Activated T-cell treated with anti-CD3 and anti-CD28 coated beads for 1 hour (primary cell): ENCODE results near the gene GLT8D2.

Experiments used
- DNase-seq: peaks from one replicate; pipeline ENCODE4 v3.0.0-alpha.2; 2020; ENCODE audit warnings: low read depth

The GLT8D2 gene, protein sequence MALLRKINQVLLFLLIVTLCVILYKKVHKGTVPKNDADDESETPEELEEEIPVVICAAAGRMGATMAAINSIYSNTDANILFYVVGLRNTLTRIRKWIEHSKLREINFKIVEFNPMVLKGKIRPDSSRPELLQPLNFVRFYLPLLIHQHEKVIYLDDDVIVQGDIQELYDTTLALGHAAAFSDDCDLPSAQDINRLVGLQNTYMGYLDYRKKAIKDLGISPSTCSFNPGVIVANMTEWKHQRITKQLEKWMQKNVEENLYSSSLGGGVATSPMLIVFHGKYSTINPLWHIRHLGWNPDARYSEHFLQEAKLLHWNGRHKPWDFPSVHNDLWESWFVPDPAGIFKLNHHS

DNA sequence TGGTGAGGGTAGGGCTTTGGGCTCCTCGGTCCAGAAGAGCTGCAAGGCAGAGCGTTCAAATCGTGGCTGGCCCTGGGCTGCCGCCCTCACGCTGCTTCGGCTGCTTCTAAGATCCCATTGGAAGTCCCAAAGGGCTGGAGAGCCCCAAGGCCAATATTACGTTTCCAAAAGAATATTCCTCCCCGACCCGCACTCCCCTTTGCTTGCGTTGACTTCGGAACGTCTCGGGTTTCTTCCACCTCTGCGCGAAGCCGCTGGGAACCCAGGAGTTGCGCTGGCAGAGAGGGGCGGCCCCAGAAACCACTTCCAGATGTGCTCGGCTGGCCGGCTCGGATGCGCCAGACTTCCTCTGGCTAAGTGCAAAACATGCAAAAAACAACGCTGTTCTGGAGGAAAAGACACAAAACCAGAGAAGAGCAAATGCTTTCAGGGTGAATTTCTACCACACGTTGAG is at the start of gene GLT8D2:
Gene GLT8D2 (minus strand): TSS at position 285 of the 454 bp plus-strand sequence. CDS start 30,539 bp downstream, outside the sequence.
- DNase-seq, result no peak

DNA sequence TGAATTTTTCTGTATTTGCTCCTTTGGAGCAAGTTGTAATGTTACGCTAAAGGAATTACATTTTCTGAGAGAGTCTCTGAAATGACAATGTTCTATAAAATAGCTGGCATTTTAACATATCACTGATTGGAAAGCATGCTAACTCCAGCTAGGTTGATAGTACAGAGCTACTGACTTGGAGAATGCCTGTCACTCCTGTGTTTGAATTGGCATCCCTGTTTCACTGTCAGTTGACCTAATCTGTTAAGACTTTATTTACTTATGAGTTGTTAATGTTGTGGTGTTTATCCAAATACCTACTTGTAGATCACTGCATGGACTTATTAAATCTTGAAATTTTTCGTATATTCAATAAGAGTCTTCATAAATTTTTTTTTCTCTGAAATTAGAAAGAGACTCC is 48.0 kb upstream of the GLT8D2 start:
- DNase-seq, result no peak

DNA sequence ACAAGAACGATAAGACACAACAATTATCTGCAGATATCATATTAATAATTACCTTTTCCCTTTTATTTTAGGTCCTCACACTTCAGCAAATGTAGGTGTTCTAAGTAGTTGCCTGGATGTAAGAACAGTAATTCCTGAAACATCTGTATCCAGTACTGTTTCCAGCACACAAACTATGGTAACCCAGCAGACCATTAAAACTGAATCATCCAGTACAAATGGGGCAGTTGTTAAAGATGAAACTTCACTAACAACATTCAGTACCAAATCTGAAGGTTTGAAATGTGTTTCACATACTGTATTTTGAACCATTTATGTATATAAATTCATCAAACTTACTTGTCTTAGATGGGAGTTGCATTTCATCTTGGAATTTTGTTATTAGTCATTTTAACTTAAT is 45.3 kb upstream of the GLT8D2 start:
- DNase-seq, result no peak

DNA sequence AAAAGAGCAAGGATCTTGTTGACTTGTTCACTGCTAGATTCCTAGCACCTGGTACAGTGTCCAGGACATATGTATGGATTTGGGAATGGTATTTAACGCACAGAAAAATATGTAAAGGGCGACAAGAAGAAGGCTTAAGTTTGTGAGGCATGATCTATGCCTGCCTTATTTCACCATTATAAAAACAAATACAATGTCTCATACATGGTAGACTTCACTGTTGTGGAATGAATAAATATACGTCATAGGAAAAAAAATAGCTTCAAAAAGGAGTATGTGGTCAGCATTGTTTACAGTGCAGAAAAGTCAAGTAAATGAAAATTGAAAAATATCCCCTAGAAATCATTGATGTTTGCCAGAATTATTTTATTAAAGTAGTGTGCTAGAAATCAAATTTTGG is 44.3 kb upstream of the GLT8D2 start:
- no peak for DNase-seq

DNA sequence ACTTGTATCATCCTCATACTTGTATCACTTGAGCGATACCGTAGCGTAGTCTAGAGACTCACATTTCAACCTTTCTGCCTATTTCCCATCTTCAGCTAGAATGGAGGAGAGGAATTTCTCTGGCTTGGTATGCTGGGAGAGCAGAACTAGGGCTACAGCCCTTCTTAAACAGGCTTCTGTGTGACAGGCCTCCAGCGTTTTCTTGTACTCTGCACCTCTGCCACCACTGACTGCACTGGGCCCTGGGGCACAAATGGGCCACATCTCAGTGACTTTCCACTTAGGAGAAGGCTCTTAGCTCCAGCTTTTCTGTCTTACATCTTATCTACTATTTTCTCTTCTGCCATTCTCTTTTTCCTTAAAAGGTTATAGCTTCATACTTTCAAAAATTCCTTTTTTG is 41.1 kb upstream of the GLT8D2 start:
- no peak for DNase-seq

DNA sequence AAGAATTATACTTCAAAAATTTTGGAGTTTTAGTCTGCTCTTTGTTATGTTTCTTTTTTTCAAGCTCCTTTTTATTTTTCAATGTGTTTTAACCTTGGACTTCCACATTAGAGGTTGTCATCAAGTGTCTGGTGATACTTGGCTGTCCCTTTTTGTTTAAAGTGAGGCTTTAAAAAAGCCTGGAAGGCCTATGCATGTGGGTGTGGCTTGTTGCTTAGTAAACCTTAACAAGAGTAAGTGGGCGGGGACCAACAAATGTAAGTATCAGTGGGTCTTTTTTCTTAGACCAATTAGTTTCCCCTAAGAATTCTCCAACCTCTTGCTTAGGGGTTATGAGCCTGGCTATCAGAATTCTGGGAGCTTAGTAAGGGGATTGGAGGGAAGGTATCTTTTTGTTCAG is 40.7 kb upstream of the GLT8D2 start:
- DNase-seq, result no peak

DNA sequence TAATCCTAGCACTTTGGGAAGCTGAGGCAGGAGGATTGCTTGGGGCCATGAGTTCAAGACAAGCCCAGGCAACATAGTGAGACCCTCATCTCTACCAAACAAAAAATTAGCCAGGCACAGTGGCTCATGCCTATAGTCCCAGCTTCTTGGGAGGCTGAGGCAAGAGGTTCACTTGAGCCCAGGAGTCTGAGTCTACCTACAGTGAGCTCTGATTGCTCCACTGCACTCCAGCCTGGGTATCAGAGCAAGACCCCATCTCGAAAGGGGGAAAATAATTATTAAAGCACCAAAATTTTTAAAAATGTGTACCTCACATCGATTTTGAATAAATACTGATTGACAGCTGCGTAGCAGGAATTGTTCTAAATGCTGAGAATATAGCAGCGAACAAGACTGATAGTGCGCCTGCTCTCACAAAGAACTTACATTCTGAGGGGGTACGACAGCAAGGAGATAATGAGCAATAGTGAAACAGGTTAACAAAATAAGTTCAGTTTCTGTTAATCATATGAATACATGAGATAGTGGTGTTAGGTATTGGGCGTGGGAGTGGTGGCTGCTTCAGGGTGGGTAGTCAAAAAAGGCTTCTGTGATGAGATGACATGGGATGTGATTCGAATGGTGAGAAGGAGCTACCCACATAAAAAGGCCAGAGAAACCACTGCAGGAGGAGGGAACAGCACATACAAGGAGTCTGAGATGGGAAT is 33.9 kb upstream of the GLT8D2 start:
- DNase-seq, result no peak

DNA sequence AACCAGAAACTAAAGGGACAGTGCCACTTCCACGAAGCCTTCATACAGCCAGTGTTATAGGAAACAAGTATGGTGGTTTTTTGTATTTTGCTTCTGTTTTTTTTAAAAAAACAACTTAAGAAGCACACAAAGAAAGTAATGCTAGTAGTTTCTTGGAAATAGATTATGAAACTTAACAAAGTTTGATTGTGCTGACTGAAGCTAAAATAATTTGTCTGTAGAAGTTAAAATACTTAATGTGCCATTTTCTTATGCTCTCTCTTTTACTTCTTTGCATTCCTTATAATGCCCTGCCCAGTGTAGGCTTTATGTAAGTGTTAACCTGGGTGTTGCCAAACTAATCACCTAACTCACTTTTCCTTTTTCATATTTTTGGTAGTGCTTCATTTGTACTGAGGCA is 30.8 kb upstream of the GLT8D2 start:
- DNase-seq, result no peak

DNA sequence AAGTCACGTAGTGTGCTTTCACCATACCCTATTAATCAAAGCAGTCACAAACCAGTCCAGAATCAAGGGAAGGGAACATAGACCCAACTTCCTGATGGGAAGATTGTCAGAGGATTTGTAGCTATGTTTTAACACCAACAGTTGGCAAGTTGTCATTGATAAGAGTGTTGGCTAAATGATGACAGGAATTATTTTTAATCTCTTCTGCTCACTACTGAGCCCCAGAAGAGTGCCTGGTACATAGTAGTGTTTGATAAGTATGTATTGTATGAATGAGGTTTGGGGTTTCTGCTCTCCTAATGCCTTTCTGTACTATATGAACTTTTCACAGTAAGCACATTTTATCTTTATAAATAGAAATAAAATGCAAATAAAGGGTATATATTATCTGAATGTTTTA is 29.0 kb upstream of the GLT8D2 start:
- DNase-seq, result no peak

DNA sequence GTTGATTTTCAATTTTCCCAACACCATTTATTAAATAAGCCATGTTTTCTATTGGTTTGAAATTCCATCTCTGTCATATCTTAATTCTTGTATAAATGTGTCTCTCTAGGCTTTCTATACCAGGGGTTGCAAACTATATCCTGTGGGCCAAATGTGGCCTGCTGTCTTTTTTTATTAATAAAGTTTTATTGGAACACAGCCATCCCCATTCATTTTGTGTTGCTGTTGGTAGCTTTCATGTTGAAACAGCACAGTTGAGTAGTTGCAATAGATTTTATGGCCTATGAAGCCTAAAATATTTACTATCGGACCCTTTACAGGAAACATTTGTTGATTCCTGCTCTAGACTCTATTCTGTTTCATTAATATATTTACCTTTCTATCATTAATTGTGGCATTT is 23.7 kb upstream of the GLT8D2 start:
- no peak for DNase-seq

DNA sequence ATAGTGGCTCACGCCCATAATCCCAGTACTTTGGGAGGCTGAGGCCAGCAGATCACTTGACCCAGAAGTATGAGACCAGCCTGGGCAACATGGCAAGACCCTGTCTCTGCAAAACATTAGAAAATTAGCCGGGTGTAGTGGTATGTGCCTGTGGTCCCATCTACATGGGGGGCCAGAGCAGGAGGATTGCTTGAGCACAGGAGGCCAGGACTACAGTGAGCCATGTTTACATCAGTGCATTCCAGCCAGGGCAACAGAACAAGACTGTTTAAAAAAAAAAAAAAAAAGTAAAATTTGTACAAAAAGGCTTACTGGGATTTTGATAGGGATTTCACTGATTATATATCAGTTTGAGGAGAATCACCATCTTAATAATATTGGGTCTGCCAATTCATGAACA is 22.1 kb upstream of the GLT8D2 start:
- DNase-seq, result no peak

DNA sequence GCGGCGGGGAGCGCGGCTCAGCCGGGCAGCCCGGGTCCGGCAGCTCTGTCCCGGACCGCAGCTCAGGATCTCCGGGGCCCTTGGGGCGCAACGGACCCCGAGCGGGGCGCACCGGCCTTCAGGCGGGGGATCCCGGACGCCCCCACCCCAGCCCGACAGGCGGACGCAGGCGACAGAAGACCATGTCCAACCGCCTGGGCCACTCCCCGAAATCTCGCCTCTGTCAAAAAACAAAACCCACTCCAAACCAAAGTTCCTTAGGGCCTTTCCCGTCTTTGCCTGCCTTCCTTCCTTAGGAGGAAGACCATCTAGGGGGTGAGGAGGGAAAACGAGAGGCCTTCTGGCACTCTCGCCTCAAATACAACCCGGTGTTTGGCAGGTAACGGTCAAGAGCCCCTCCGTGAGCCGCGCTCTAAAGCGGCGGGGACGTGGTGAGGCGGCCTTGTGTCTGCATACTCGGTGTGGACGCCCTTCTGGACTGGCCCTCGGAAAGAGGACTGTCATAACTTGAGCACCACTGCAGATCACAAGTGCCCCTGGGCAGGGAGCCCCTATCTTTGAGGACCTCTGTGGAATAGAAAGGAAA is 14.9 kb upstream of the GLT8D2 start:
- no peak for DNase-seq

DNA sequence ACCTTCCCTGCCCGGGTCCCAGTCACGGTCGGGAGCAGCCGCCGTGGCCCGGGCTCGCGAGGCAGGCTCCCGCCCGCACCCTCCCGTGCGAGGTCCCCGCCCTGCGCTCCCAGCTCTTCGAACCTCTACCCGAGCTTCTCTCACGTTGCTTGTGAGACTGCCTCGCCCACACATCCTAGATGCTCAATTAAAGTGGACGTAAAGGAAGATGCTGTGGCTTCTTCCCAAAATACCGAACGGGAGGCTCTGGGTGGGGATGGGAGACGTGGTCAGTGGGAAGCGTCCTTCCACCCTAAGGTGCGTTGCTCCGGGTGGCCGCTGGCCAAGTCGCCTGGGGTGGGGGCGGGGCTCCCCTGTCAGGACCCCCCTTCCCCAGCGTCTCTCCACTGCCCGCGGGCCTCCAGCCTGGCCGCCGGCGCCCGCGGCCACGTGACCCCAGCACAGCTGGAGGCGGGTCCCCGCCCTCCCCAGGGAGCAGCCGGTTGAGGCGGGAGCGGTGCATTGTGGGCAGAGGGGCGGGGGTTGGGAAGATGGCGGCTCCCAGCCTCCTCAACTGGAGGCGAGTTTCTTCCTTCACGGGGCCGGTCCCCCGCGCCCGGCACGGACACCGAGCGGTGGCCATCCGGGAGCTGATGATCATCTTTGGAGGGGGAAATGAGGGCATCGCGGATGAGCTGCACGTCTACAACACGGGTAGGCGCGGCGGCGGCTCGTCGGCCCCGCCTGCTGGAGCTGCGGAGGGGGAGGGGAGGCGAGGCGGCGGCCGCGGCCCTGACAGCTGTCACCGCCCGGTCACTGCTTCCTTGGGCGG is 14.2 kb upstream of the GLT8D2 start, which contains the start of gene HCFC2:
Gene HCFC2 (plus strand): TSS at position 501 of the 811 bp plus-strand sequence. CDS start 30 bp downstream, at position 531.
- DNase-seq, result peak; percentile 83

DNA sequence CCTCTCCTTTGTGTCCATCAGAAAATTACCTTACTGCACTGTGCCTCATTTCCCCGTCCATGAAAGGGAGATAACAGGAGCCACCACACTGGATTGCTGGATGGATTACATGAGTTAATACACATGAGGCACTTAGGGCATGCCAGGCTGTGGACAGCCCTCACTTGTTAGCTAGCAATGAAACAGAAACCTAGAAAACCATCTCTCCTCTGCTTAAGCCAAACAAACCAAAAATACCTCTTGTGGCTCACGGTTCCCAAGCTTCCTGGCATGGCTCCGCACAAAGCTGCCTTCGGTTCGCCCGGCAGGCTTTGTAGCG is 13.7 kb upstream of the GLT8D2 start:
- DNase-seq, result no peak

DNA sequence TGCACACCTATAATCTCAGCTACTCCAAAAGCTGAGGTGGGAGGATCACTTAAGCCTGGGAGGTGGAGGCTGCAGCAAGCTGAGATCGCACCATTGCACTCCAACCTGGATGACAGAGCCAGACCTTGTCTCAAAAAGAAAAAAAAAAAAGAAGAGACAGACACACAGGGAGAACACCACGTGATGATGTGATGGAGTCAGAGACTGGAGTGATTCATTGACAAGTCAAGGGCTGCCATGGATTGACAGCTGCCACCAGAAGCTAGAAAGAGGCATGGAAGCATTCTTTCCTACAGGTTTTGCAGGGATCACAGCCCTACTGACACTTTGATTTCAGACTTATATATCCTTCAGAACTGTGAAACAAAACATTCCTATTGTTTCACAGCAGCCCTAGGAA is 10.8 kb upstream of the GLT8D2 start:
- DNase-seq, result no peak

DNA sequence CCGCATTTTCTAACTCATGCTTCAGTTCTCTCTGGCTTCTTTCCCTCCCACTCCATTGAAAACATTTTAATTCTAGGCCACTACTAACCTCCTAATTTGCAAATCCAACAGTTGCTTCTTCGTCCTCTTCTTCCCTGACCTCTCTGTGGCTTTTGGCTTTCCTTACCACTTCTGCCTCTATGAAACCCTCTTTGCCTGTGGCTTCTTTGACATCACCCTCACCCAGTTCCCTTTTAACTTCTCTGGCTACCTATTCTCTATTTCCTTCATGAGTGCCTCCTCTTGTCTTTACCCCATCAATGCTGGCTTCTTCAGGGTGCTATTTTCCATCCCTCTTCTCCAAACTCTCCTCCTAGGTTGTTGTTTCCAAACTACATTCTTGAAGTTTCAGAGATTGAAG is 10.0 kb upstream of the GLT8D2 start:
- DNase-seq, result no peak

DNA sequence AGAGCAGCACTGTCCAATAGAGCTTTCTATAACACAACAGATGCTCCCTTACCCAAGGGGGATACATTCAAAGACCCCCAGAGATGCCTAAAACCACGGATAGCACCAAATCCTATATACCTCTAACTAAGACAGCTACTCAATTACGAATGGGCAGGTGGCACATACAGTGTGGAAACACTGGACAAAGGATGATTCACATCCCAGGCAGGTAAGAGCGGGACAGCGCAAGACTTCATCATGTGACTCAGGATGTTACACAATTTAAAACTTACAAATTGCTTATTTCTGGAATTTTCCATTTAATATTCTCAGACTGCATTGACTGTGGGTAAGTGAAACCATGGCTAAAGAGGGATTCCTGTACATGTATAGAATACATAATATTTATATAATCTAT is 8.8 kb upstream of the GLT8D2 start:
- no peak for DNase-seq

DNA sequence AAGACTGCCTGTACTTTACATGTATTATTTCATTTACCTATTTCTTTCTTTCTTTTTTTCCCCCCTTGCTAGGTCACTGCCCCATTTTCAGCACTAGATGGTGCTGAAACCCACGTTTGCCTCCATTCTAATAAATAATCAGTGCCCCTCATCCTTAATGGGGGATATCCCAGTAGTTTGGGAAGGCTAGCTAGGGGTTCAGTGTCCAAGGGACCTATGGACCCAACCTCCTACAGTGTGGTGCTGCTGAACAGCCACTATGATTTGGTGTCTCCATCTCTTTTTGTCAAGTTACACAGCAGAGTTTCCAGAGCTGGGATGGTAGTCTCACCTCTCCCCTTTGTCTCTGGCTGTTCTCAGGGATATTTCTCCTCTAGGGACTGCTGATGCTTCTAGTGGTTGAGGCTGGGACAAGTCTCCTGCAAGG is 7.8 kb upstream of the GLT8D2 start:
- no peak for DNase-seq

DNA sequence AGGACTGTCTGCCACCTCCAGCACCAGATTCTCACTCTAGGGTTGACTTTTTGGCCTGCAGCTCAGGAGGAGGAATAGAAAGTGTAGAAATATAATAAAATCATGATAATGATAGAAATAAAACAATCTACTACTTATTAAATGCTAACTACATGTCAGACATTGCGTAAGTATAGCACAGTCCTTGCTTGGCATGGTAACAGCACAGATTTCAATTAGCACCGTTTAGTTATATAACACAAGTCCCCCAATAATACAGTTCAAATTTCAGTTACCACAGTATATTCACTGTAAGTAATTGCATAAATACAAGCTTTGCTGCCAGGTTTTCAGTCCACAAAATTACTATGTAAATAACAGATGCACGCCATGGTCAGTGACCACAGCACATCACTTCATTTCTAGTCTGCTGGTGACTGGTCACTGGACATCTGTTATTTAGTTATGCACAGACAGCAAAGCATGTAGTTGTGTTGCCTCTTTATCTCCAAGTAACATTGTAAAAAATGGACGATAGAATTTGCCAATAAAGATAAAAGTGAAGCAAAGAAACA is 6.5 kb upstream of the GLT8D2 start:
- no peak for DNase-seq

DNA sequence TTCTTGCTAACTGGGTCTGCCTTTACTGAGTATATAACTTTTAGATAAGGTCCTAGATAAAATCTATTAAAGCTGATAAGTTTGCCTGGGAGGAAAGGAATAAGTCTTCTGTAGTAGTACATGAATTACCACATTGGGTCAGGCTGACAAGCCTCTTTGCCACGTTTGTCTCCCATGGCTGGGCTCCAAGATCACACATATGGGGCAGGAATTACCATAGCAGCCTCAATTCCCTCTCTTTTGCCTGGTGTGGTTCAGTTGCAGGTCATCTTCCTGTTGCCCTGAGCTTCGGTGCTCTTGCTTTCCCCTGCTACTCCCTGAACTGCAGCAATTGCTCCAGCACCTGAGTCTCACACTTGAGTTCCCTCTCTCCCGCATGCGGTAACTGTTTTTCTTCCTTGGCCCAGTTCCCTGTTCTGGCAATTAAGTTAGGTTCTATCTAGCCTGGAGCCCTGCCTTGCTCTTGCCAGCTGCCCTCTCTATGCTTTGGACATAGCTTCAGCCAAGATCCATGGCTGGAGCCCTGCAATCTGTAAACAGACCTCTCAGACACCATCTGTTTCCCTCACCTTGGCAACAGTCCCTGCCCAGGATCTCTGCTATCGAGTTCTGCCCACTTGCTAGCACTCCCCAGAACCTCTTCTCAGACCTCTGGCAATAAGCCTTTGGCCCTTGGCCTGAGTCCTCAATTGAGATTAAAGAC is 5.8 kb upstream of the GLT8D2 start:
- no peak for DNase-seq

DNA sequence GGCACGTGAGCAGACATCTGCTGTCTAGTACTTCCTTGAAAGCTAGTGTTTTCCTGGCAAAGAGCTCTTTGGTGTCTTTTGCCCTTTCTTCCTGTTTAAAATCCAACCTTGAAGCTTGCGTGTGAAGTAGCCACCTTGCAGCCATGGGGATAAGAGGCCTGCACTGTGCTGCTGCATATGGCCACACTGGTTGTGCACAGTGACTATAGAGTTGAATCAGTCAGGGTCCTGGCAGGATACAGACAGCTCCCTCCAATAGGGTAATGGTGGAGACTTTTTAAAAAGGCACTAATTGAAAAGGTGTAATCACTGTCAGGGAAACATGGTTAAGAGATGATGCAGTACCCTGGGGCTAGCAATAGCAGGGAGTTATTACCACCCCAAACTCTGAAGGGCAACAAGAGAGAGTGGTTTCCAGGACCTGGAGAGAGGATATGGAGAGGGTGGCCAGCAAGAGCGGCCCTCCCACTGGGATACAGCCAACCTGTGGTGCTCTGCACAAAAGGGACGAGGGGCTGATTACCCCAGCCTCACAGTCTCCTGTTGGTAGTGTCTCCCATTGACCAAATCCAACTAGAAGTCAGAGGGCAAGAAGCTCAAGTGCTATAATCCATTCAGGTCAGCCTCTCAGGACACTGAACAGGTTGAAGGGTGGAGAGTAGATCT is 4.8 kb upstream of the GLT8D2 start:
- no peak for DNase-seq
